CD4-positive, alpha-beta T cell treated with Interleukin-1 beta for 1 hour (primary cell): ENCODE data around the gene C5orf52.
"Not testable (repeated sequence)": the region's sequence is repeated elsewhere in the genome, so short reads cannot be mapped to it uniquely, and the experiment has no call there.

Source experiments
- DNase-seq, 2 donors: peaks; one replicate each; pipeline ENCODE4 v3.0.0-alpha.2; 2020 to 2022

C5orf52 gene

GRCh38 chr5:157727858-157728257, 56.5 kb downstream of the C5orf52 start:
- not testable (repeated sequence) for DNase-seq
